ENCODE measurements around the gene TNFRSF17. TPM values are rescaled to one million over a fixed set of nuclear protein-coding genes. Genes with fewer than 3 reads are reported as not detected.
"Not testable (repeated sequence)": the region's sequence is repeated elsewhere in the genome, so short reads cannot be mapped to it uniquely, and the experiment has no call there.

Gene TNFRSF17
- total RNA-seq: 0.41 TPM
- long read RNA-seq: 0 reads

DNA sequence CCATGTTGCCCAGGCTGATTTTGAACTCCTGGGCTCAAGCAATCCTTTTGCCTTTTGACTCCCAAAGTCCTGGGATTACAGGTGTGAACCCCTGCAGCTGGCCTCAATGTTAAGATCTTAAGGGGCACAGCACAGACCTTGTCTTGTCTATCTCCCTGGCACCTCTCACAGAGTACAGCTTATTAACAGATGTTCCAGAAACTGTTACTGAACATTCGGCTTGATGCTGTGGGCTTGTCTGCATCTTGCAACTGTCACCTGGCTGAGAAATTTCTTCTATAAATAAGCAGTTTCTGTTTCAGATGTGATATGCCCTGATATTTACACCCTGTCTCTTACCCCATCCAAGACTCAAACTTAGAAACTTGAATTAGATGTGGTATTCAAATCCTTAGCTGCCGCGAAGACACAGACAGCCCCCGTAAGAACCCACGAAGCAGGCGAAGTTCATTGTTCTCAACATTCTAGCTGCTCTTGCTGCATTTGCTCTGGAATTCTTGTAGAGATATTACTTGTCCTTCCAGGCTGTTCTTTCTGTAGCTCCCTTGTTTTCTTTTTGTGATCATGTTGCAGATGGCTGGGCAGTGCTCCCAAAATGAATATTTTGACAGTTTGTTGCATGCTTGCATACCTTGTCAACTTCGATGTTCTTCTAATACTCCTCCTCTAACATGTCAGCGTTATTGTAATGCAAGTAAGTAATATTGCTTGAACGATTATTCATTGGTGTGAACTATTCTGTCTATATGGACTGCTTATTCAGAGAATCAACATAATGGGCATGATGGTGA lies at the start of gene TNFRSF17:
Gene TNFRSF17 (plus strand): TSS at position 450 of the 791 bp plus-strand sequence. CDS start 115 bp downstream, at position 565.
- no peak within 1 kb of the TSS for H3K4me3 ChIP-seq

GRCh38 chr16:11915644-11916523 lies 49.1 kb upstream of the TNFRSF17 start, which contains the start of gene GSPT1:
TSS of gene GSPT1 (minus strand) at chr16:11915956. CDS start at chr16:11915720, 236 bp downstream.
- intact Hi-C loops (cut with DNase I): no loop called here

More for the DNA sequence above, at the start of gene TNFRSF17:
- no peak within 1 kb of the TSS for H3K27ac ChIP-seq
- H3K36me3 ChIP-seq: no peaks in the 10 kb centered on the region
- no peaks in the 10 kb centered on the region for H3K27me3 ChIP-seq
- intact Hi-C loops (cut with DNase I): no loop called here
- no peak for ATAC-seq
- H3K4me1 ChIP-seq: no peaks in the 10 kb centered on the region
- H3K9me3 ChIP-seq: no peaks in the 10 kb centered on the region
- no peak for DNase-seq
- no peak for TF ChIP-seq CTCF (IDR thresholded peaks at IDR 0.05)

GRCh38 chr16:11916524-11917285 lies 48.3 kb upstream of the TNFRSF17 start:
- ATAC-seq (peak; percentile 34), DNase-seq (no peak)
- peak overlapping the region; percentile 78 for H3K27ac ChIP-seq
- no peaks in the 10 kb centered on the region for H3K36me3 ChIP-seq
- H3K27me3 ChIP-seq: no peaks in the 10 kb centered on the region
- intact Hi-C loops (cut with DNase I): no loop called here
- peak overlapping the region; percentile 81 for H3K4me3 ChIP-seq
- TF ChIP-seq CTCF (IDR thresholded peaks at IDR 0.05): no peak
- H3K4me1 ChIP-seq: peaks cover 18% of the 10 kb centered on the region
- H3K9me3 ChIP-seq: no peaks in the 10 kb centered on the region

More at GRCh38 chr16:11915644-11916523, 49.1 kb upstream of the TNFRSF17 start, which contains the start of gene GSPT1:
- TF ChIP-seq CTCF (IDR thresholded peaks at IDR 0.05): peak; percentile 13
- ATAC-seq: peak; percentile 97
- Histone ChIP-seq H3K27ac (peak within 1 kb of the TSS; percentile 88), H3K4me3 (peak within 1 kb of the TSS; percentile 81), H3K4me1 (peaks cover 24% of the 10 kb centered on the region), H3K36me3 (no peaks in the 10 kb centered on the region), H3K9me3 (no peaks in the 10 kb centered on the region), H3K27me3 (no peaks in the 10 kb centered on the region)
- peak; percentile 100 for DNase-seq

GRCh38 chr16:11924046-11924445 lies 41.0 kb upstream of the TNFRSF17 start:
- H3K27ac ChIP-seq; H3K4me3 ChIP-seq; DNase-seq; H3K36me3 ChIP-seq; H3K9me3 ChIP-seq; intact Hi-C loops (cut with DNase I); H3K4me1 ChIP-seq; ATAC-seq; H3K27me3 ChIP-seq: not testable (repeated sequence)

DNA sequence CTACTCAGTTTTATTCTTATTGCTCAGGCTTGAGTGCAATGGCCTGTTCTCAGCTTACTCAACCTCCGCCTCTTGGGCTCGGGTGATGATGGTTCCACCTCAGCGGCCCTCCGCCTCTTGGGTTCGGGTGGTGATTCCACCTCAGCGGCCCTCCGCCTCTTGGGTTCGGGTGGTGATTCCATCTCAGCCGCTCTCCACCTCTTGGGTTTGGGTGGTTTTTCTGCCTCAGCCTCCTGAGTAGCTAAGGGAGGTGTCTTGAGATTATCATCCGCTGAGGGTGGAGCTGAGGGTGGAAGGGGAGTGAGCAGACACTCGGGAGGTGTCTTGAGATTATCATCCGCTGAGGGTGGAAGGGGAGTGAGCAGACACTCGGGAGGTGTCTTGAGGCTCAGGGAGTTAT lies 37.7 kb upstream of the TNFRSF17 start:
- H3K4me3 ChIP-seq; H3K9me3 ChIP-seq; ATAC-seq; H3K27me3 ChIP-seq; H3K36me3 ChIP-seq; DNase-seq; H3K4me1 ChIP-seq; H3K27ac ChIP-seq; intact Hi-C loops (cut with DNase I): not testable (repeated sequence)

DNA sequence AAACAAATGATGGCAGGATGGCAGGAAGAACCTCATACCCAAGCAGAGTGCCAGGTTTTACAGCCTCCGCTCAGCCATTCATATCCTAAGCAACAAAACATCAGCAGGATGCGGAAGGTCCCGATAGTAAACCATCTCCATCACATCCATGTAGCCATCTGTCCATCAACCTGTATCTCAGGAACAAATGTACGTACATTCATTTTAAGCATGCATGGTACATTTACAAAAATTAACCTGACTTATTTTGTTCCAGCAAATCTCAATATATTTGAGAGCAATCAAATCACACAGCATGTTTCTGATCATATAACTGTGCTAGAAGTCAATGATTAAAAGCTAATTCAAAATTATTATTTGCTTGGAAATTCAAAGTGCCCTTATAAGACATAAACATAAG lies 23.1 kb upstream of the TNFRSF17 start, which contains the start of gene NPIPB2:
Gene NPIPB2 (minus strand): TSS at position 101 of the 400 bp plus-strand sequence. CDS start 0 bp downstream, at position 101.
- H3K4me1 ChIP-seq; H3K36me3 ChIP-seq; ATAC-seq; intact Hi-C loops (cut with DNase I); H3K27ac ChIP-seq; H3K9me3 ChIP-seq; DNase-seq; H3K4me3 ChIP-seq; H3K27me3 ChIP-seq: not testable (repeated sequence)
